ENCODE measurements around the gene EMC1.
"Not testable (repeated sequence)": the region's sequence is repeated elsewhere in the genome, so short reads cannot be mapped to it uniquely, and the experiment has no call there.

The EMC1 gene

GRCh38 chr1:19260211-19261138 lies 9.2 kb upstream of the EMC1 start:
- no peak for DNase-seq

- no peak for DNase-seq
These were observed 7.0 kb upstream of the EMC1 start for GRCh38 chr1:19258353-19258752.

DNA sequence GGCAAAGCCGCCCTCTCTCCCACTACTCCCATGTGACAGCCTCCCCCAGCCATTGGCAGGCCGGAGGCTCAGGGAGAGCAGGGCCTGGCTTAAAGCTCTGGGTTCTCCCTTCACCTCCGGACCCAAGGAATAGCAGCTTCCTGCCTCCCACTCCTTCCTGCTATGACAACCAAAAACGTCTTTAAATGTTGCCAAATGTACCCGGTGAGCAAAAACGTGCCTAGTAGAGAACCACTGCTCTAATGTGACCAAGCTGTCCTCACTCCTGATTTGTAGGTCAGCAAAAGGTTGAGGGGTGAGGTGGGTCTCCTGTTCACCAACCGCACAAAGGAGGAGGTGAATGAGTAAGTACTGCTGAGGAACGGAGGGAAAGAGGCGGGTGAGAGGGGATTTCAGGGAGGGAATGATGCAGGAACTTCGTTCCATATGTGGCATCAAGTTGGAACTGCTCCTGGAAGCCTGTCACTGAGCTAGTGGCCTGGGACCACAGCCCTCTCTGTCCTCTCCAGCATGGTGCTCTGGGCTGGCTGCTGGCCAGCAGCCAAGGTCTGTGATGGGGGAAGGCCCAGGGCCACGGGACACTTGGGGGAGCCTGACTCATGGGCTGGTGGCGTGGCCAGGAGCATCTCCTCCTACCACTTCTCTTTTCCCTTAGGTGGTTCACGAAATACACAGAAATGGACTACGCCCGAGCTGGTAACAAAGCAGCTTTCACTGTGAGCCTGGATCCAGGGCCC lies 6.0 kb upstream of the EMC1 start:
- no peak for DNase-seq

- DNase-seq: not testable (repeated sequence)
These were observed 5.0 kb upstream of the EMC1 start for GRCh38 chr1:19256301-19256700.

DNA sequence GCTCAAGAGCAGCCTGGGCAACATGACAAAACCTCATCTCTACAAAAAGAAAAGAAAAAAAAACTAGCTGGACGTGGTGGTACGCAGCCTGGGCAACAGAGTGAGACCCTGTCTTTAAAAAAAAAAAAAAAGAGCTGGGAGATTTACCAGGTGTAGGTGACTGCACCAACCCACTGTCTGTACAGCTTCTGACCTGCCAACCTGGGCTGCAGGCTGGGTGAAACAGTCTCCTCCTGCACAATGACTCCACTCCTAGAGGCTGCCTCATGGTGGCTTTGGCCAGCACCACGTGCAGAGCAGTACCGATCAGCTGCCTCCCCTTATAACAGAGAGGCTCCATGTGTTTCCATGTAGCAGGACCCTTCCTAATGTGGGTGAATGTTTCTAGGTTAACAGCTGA lies 4.0 kb upstream of the EMC1 start:
- DNase-seq: no peak

DNA sequence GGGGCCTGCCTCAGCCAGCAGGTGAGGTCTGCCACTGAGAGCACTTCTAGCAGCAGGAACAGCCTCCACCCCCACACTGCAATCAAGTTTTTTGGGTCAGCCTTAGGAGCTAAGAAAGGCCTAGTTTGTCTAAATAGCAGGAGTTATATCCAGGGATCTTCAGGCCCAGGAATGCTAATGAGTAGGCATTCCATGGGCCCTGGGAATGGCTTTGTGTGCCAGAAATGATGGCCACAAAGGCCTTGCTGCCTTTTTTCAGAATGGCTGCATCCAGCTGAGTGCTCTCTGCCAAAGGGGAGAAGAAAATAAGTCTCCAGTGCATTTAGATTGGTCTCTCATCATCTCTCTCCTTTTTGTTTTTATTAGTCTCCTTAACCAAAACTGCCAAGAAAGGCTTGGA lies 3.1 kb upstream of the EMC1 start:
- DNase-seq: no peak

GRCh38 chr1:19250629-19251304 lies 557 bp downstream of the EMC1 start:
- peak in 1 of 2 donors; percentile 20 for DNase-seq

DNA sequence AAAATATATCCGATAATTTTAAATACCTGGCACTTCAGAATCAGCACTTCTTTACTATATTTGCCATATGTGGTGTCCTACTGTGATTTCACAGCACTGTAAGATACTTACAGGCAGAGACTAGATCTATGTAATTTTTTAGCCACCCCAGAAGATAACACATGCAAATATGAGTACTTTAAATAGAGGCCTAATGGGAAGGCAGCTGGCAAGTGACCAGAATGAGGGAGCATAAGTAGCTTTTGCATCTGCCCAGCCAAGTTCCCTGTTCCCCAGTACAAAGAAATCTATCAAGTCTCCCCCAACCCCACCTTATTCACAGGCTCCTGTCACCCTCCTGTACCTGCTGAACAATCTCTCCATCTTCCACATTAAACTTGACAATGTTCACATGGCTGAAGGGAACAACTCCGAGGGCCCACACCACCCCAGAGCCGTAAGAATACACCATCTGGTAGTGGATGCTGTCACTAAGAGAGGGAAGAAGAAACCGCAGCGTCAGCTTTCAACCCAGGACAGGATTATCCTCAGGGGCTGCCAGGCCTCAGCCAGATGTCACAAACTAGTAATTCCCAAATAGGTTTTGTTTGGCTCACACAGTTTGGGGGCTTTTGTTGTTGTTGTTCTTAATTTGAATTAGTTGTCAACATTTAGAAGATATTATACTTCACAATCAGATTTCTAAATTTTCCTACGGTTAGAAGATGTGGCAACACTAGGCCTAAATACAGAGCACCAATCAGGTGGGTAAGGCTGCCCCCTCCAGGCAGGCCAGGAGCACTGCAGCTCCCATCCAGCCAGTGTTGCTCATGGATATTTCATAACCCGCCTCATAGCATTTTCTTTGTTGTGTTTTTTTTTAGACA lies 10.4 kb downstream of the EMC1 start:
- peak; percentile 25 to 38 for DNase-seq

DNA sequence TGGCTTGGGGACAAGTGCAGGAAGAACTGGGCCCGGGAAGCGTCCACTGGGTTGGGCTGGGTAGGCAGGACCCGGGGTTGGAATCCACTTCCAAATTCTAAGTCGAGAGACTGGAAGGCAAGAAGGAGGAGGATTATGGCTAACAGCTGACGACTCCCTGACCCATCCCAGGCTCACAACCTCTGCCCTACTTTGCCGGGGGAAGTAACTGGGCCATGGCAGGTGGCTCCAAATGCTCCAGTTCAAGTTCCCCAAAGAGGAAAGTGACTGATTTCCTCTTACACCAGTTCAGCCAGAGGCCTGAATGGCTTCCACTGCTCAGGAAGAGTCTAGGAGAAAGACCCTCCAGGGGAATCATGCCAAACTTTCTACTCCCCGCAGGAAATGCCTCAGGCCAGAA lies 11.4 kb downstream of the EMC1 start:
- DNase-seq: no peak

DNA sequence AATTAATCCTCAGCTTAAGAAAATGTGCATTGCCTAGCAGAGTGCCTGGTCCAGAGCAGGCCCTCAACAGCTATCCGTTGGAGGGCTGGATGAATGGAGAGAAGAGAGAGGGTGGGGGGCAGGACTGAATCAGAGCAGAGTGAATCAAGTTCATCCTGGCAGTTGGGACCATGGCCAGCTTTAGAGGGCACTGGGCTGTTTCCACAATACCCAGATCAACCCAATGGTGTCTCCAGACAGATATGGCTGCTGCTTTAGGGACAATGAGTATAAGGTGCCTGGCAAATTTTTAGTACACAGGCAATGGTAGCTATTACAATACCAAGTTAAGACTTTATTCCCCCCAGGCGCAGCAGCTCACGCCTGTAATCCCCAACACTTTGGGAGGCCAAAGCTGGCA lies 17.1 kb downstream of the EMC1 start:
- no peak for DNase-seq

DNA sequence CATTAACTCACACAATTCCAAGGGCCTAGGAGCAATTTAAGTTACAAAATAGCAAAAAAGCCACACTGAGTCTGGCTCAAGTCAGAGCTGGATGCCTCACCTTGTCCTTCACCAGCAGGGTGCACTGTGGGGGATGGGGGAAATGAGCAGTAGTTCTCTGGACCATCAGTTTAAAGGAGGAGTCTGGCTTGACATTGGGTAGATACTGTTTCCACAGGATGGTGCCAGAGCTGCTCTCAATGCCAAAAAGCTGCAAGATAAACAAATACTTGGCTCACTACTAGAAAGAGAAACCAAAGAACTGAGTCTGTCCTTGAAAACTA lies 18.8 kb downstream of the EMC1 start:
- DNase-seq: no peak

- DNase-seq: not testable (repeated sequence)
These were observed 19.4 kb downstream of the EMC1 start for GRCh38 chr1:19231736-19232523.

DNA sequence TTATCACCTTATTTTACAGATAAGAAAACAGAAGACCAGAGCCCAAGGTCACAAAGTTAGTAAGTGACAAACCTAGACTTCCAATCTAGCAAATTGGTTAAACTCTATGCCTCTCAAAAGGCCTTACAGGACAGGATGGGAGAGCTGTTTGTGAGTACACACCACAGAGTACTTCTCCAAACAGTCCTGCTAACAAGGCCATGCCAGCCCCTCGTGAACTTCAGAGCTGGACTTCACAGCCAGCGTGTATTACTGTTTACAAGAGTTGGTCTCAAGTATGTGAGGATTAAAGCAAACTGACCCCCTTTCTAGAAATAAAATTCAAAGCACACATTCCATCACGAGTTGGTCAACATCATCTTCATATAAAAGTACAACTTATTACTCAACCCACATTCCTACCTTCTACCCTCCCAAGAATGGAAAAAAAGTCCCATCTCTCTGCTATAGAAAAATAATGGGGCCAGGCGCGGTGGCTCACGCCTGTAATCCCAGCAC lies 21.4 kb downstream of the EMC1 start:
- no peak for DNase-seq

- DNase-seq: no peak
These were observed 22.1 kb downstream of the EMC1 start for GRCh38 chr1:19229229-19229628.

- no peak for DNase-seq
These were observed 28.1 kb downstream of the EMC1 start for GRCh38 chr1:19222979-19223824.

GRCh38 chr1:19222573-19222972 lies 28.8 kb downstream of the EMC1 start:
- DNase-seq: no peak

- DNase-seq: no peak
These were observed 30.3 kb downstream of the EMC1 start for GRCh38 chr1:19220991-19221390.

DNA sequence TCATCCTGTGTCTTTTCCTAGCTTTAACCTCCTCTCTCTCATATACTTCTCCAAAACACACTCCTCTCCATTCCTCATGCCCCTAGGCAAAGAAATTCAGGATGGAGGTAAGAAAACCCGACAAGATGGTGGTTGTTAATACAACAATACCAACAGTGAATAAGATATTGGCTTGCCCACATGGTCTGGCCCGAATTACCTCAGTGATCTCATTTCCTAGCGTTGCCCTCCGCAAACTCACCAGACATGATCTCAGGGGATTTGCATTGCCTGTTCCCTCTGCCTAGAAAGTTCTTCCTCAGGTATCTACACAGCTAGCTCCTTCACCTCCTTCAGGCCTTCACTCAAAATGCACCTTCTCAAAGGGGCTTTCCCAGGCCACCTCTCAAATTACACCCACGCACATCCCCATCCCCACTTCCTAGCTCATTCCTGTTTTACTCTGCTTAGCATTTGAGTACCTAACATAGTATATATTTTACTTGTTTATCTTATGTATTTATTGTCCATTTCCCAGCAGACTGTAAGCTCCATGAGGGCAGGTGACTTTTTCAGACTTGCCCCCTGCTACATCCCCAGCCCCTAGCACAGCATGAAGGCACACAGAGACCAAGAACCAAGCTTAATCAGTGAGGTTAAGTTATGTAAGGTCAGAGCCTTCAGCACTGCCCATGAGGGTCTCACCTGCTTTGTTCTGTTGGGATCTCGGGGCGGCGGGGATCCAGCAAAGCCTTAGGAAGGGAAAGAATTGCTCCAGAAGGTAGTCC lies 31.1 kb downstream of the EMC1 start:
- DNase-seq: no peak

GRCh38 chr1:19219451-19219850 lies 31.9 kb downstream of the EMC1 start:
- DNase-seq: no peak

DNA sequence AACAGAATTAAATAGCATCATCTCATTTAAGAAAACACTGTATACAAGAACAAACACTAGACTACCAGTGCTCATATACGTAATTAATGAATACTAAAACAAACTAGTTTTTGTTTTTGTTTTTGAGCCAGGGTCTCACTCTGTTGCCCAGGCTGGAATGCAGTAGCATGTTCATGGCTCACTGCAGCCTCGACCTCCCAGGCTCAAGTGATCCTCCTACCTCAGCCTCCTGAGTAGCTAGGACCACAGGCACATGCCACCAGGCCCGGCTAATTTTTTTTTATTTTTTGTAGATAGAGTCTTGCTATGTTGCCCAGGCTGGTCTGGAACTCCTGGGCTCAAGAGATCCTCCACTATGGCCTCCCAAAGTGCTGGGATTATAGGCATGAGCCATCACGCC lies 34.7 kb downstream of the EMC1 start:
- not testable (repeated sequence) for DNase-seq
